NOMO-1 treated with dmso at 0.1 percent for 144 hours (cell line): ENCODE data around the gene LNX1.

ENCODE experiments used
- DNase-seq: peaks from one replicate; lab custom pipeline; 2025; ENCODE audit not compliant: unreplicated experiment; lab: John Stamatoyannopoulos, UW

Gene LNX1

GRCh38 chr4:53599632-53600031 is 8.3 kb upstream of the LNX1 start:
- no peak for DNase-seq

- DNase-seq: no peak
Observed at GRCh38 chr4:53598901-53599300, 7.6 kb upstream of the LNX1 start.

- no peak for DNase-seq
Observed at GRCh38 chr4:53598483-53598882, 7.2 kb upstream of the LNX1 start.

- DNase-seq: no peak
Observed at GRCh38 chr4:53596901-53597300, 5.6 kb upstream of the LNX1 start.

- no peak for DNase-seq
Observed at GRCh38 chr4:53595834-53596233, 4.5 kb upstream of the LNX1 start.

- DNase-seq: no peak
Observed at GRCh38 chr4:53595204-53595603, 3.9 kb upstream of the LNX1 start.

GRCh38 chr4:53593765-53594164 is 2.5 kb upstream of the LNX1 start:
- no peak for DNase-seq

GRCh38 chr4:53592686-53593501 is 1.6 kb upstream of the LNX1 start:
- DNase-seq: no peak

- no peak for DNase-seq
Observed at GRCh38 chr4:53592122-53592521, 836 bp upstream of the LNX1 start.

- DNase-seq: no peak
Observed at GRCh38 chr4:53590187-53590586, 1.1 kb downstream of the LNX1 start.

GRCh38 chr4:53589511-53589910 is 1.8 kb downstream of the LNX1 start:
- DNase-seq: no peak

- no peak for DNase-seq
Observed at GRCh38 chr4:53587135-53587534, 4.2 kb downstream of the LNX1 start.

GRCh38 chr4:53586121-53586816 is 5.0 kb downstream of the LNX1 start:
- DNase-seq: no peak

- DNase-seq: no peak
Observed at GRCh38 chr4:53584658-53585057, 6.6 kb downstream of the LNX1 start.

GRCh38 chr4:53583513-53583912 is 7.8 kb downstream of the LNX1 start:
- no peak for DNase-seq

GRCh38 chr4:53582194-53582593 is 9.1 kb downstream of the LNX1 start:
- no peak for DNase-seq

- no peak for DNase-seq
Observed at GRCh38 chr4:53580274-53580673, 11.0 kb downstream of the LNX1 start.

- no peak for DNase-seq
Observed at GRCh38 chr4:53579826-53580225, 11.5 kb downstream of the LNX1 start.

GRCh38 chr4:53576676-53577372 is 14.5 kb downstream of the LNX1 start:
- no peak for DNase-seq

- DNase-seq: no peak
Observed at GRCh38 chr4:53576071-53576617, 15.1 kb downstream of the LNX1 start.

GRCh38 chr4:53575552-53575951 is 15.7 kb downstream of the LNX1 start:
- DNase-seq: no peak

- DNase-seq: no peak
Observed at GRCh38 chr4:53574528-53574927, 16.8 kb downstream of the LNX1 start.
